ENCODE data around the gene TAF3.

The TAF3 gene

DNA sequence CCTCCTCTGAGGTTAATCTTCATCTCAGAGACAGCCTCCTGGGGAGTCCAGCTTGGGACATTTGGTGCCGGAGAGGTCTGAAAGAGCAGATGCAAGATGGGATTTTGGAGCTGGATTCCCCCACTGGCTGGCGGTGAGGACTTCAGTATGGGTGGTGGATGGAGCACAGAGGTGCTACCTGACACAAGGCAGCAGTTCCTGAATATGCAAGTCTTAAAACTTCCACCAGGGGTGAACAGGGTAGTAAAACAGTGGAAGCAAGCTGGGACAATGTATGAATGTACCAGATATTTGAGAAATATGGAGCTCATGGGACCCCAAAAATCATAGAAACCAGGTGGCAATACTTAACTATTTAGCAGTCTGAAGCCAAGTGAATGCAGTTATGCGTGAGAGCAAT, 4.8 kb upstream of the TAF3 start:
- no peak for DNase-seq (ENCODE audit: low spot score)
- TF ChIP-seq, protein P1, sequence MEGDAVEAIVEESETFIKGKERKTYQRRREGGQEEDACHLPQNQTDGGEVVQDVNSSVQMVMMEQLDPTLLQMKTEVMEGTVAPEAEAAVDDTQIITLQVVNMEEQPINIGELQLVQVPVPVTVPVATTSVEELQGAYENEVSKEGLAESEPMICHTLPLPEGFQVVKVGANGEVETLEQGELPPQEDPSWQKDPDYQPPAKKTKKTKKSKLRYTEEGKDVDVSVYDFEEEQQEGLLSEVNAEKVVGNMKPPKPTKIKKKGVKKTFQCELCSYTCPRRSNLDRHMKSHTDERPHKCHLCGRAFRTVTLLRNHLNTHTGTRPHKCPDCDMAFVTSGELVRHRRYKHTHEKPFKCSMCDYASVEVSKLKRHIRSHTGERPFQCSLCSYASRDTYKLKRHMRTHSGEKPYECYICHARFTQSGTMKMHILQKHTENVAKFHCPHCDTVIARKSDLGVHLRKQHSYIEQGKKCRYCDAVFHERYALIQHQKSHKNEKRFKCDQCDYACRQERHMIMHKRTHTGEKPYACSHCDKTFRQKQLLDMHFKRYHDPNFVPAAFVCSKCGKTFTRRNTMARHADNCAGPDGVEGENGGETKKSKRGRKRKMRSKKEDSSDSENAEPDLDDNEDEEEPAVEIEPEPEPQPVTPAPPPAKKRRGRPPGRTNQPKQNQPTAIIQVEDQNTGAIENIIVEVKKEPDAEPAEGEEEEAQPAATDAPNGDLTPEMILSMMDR (IDR thresholded peaks at IDR 0.05), result no peak

DNA sequence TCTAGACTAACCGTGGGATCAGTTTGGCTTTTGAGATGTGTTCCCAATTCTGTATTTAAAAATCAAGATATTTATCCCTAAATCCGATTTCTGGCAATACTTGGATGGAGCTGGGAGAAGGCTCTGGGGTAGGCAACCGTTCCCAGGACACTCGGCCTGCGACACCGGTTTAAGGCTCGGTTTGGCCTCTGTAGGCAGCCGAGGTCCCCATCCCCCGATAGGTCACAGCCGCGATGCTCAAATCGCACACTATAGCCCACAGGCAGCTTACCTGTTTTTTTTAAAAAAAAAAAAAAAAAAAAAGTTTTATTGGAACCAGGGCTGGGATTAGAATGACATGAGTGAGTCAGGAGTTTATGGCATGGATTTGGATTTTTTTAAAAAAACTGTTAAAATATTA, 729 bp upstream of the TAF3 start:
- DNase-seq (ENCODE audit: low spot score), result no peak
- TF ChIP-seq, protein P1 (IDR thresholded peaks at IDR 0.05), result no peak
- Histone ChIP-seq H3K4me3 (peak overlapping the region; percentile 100), H3K27ac (no peak overlapping the region)

More for the DNA sequence above, 4.8 kb upstream of the TAF3 start:
- Histone ChIP-seq H3K4me3 (no peak overlapping the region), H3K27ac (no peak overlapping the region)

DNA sequence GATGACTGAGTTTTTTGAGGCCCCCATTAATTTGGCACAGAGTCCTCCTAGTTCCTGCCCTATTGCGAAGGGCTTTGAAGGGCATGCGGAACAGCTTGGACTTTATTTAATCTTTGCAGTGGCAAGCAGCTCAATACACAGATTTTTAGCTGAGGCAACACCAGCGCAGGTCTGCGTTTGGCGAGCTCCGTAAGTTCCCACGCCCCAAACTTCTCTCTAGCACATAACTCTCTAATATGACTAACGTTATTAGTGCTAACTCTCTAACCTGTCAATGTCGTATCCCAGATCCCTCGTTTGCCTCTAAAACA, 366 bp upstream of the TAF3 start:
- no peak for DNase-seq (ENCODE audit: low spot score)
- TF ChIP-seq, protein P1 (IDR thresholded peaks at IDR 0.05), result no peak
- peak overlapping the region; percentile 100 for H3K4me3 ChIP-seq
- peak overlapping the region in 1 of 2 donors; percentile 82 for H3K27ac ChIP-seq

DNA sequence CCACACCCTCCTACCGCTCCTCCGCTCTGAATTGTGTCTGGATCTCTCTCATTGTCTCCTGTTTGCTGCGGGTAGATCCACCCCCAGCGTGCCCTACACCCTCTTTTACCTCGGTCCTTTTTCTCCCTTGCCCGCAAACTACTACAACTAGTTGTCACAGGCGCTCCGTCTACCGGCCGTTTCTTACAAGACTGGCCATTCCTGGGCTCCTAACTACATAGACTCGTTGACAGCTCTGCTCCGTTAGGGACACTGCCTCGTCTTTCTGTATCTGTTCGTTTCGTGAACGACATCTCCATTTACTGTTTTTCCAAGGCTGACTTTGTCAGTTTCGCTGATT, 786 bp downstream of the TAF3 start:
- H3K27ac ChIP-seq, result peak overlapping the region in 1 of 2 donors; percentile 82
- H3K4me3 ChIP-seq, result peak overlapping the region; percentile 100
- TF ChIP-seq, protein P1 (IDR thresholded peaks at IDR 0.05), result no peak
- no peak for DNase-seq (ENCODE audit: low spot score)

DNA sequence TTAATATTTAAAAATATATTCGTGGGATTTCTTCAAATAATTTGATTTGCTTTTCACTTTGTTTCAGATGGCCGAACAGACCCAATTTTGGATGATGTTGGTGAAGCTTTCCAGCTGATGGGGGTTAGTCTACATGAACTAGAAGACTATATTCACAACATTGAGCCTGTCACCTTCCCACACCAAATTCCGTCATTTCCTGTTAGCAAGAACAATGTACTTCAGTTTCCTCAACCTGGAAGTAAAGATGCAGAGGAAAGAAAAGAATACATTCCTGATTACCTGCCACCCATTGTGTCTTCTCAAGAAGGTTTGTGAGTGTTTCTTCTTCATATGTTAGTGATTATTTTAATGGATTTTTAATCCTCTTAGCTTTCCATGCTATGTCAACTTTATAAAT, 5.9 kb downstream of the TAF3 start:
- no peak for DNase-seq (ENCODE audit: low spot score)
- Histone ChIP-seq H3K27ac (no peak overlapping the region), H3K4me3 (no peak overlapping the region)
- TF ChIP-seq, protein P1 (IDR thresholded peaks at IDR 0.05), result no peak

DNA sequence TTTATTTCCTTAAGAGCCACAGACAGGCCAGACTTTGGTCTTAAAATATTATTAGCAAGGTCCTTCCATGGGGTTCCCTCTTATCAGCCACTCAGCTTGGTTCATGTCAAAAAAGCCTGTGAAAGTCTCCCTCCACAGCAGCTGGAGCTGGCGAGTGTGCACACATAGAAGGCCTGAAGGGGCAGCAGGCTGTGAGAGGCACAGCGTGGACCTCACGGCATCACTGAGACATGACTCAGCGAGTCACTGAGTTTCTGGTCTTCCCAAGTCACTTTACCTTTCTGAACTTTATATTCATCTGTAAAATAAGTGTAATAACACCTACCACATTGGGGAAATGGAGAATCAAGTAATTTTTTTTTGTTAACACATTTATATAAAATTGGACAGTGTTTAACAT, 8.7 kb downstream of the TAF3 start:
- no peak for DNase-seq (ENCODE audit: low spot score)
- TF ChIP-seq, protein P1 (IDR thresholded peaks at IDR 0.05), result no peak
- no peak overlapping the region for H3K27ac ChIP-seq
- H3K4me3 ChIP-seq, result no peak overlapping the region

DNA sequence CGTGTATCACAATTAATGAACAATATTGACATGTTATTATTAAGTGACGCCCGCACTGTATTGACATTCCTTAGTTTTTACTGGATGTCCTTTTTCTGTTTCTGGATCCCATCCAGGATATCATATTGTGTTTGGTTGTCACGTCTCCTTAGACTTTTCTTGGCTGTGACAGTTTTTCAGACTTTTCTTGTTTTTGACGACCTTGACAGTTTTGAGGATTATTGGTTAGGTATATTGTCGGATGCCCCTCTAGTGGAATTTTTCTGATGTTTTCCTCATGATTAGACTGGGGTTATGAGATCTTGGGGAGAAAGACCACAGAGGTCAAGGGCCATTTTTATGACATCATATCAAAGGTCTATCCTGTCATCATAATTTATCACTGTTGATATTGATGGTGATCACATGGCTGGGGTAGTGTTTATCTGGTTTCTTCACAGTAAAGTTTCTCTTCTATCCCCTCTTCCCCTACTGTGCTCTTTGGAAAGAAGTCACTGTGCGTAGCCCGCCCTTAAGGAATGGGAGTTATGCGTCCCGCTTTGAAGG, 11.1 kb downstream of the TAF3 start:
- TF ChIP-seq, protein P1 (IDR thresholded peaks at IDR 0.05), result no peak
- no peak for DNase-seq (ENCODE audit: low spot score)
- no peak overlapping the region for H3K4me3 ChIP-seq
- no peak overlapping the region for H3K27ac ChIP-seq

All from coronary artery (tissue), 2 donors.